ENCODE data around the gene CTNNBL1.

The CTNNBL1 gene

GRCh38 chr20:37741570-37741969 is 47.7 kb downstream of the CTNNBL1 start:
- DNase-seq (ENCODE audit: low read depth) = no peak

GRCh38 chr20:37742131-37742530 is 48.3 kb downstream of the CTNNBL1 start:
- no peak for DNase-seq (ENCODE audit: low read depth)

- no peak for DNase-seq (ENCODE audit: low read depth)
These were observed 50.5 kb downstream of the CTNNBL1 start for GRCh38 chr20:37744347-37744746.

GRCh38 chr20:37745553-37745952 is 51.7 kb downstream of the CTNNBL1 start:
- no peak for DNase-seq (ENCODE audit: low read depth)

- DNase-seq (ENCODE audit: low read depth) = no peak
These were observed 54.2 kb downstream of the CTNNBL1 start for GRCh38 chr20:37748015-37748414.

GRCh38 chr20:37749218-37749617 is 55.4 kb downstream of the CTNNBL1 start:
- DNase-seq (ENCODE audit: low read depth) = no peak

GRCh38 chr20:37749620-37750403 is 56.0 kb downstream of the CTNNBL1 start:
- DNase-seq (ENCODE audit: low read depth) = no peak

- DNase-seq (ENCODE audit: low read depth) = no peak
These were observed 61.8 kb downstream of the CTNNBL1 start for GRCh38 chr20:37755665-37756064.

- DNase-seq (ENCODE audit: low read depth) = no peak
These were observed 62.4 kb downstream of the CTNNBL1 start for GRCh38 chr20:37756234-37756633.

- no peak for DNase-seq (ENCODE audit: low read depth)
These were observed 63.7 kb downstream of the CTNNBL1 start for GRCh38 chr20:37757550-37757949.

- DNase-seq (ENCODE audit: low read depth) = no peak
These were observed 64.5 kb downstream of the CTNNBL1 start for GRCh38 chr20:37758332-37758731.

- no peak for DNase-seq (ENCODE audit: low read depth)
These were observed 65.3 kb downstream of the CTNNBL1 start for GRCh38 chr20:37759052-37759553.

GRCh38 chr20:37759761-37760209 is 66.0 kb downstream of the CTNNBL1 start:
- no peak for DNase-seq (ENCODE audit: low read depth)

- no peak for DNase-seq (ENCODE audit: low read depth)
These were observed 66.5 kb downstream of the CTNNBL1 start for GRCh38 chr20:37760322-37760721.

- DNase-seq (ENCODE audit: low read depth) = no peak
These were observed 69.1 kb downstream of the CTNNBL1 start for GRCh38 chr20:37762716-37763485.

GRCh38 chr20:37764333-37764935 is 70.6 kb downstream of the CTNNBL1 start:
- no peak for DNase-seq (ENCODE audit: low read depth)

GRCh38 chr20:37770908-37771307 is 77.1 kb downstream of the CTNNBL1 start:
- no peak for DNase-seq (ENCODE audit: low read depth)

- no peak for DNase-seq (ENCODE audit: low read depth)
These were observed 79.5 kb downstream of the CTNNBL1 start for GRCh38 chr20:37773291-37773826.

GRCh38 chr20:37774156-37774555 is 80.3 kb downstream of the CTNNBL1 start:
- no peak for DNase-seq (ENCODE audit: low read depth)

- DNase-seq (ENCODE audit: low read depth) = no peak
These were observed 81.4 kb downstream of the CTNNBL1 start for GRCh38 chr20:37775200-37775599.

GRCh38 chr20:37776049-37776448 is 82.2 kb downstream of the CTNNBL1 start:
- no peak for DNase-seq (ENCODE audit: low read depth)

- DNase-seq (ENCODE audit: low read depth) = no peak
These were observed 82.7 kb downstream of the CTNNBL1 start for GRCh38 chr20:37776526-37776925.

Data from T-helper 22 cell (primary cell).